GDM1 (cell line): ENCODE measurements around the gene ZNF536.
"Not testable (repeated sequence)": the region's sequence is repeated elsewhere in the genome, so short reads cannot be mapped to it uniquely, and the experiment has no call there.

Experiments
- DNase-seq: peaks from one replicate; lab custom pipeline; 2025; lab: John Stamatoyannopoulos, UW

ZNF536 gene

GRCh38 chr19:30419568-30420180, 47.5 kb downstream of the ZNF536 start:
- no peak for DNase-seq

- DNase-seq, result no peak
Measured at GRCh38 chr19:30420316-30420715, 48.1 kb downstream of the ZNF536 start.

- DNase-seq, result no peak
Measured at GRCh38 chr19:30420881-30421280, 48.7 kb downstream of the ZNF536 start.

GRCh38 chr19:30421571-30421970, 49.4 kb downstream of the ZNF536 start:
- no peak for DNase-seq

GRCh38 chr19:30423481-30423880, 51.3 kb downstream of the ZNF536 start:
- DNase-seq, result no peak

GRCh38 chr19:30425885-30426838, 54.0 kb downstream of the ZNF536 start:
- no peak for DNase-seq

- no peak for DNase-seq
Measured at GRCh38 chr19:30426864-30427263, 54.7 kb downstream of the ZNF536 start.

GRCh38 chr19:30428092-30428680, 56.0 kb downstream of the ZNF536 start:
- DNase-seq, result no peak

GRCh38 chr19:30428844-30429243, 56.7 kb downstream of the ZNF536 start:
- no peak for DNase-seq

GRCh38 chr19:30430206-30430734, 58.1 kb downstream of the ZNF536 start:
- no peak for DNase-seq

GRCh38 chr19:30431591-30431990, 59.4 kb downstream of the ZNF536 start:
- DNase-seq, result no peak

GRCh38 chr19:30434797-30435594, 62.8 kb downstream of the ZNF536 start:
- DNase-seq, result no peak

- DNase-seq, result no peak
Measured at GRCh38 chr19:30437869-30438268, 65.7 kb downstream of the ZNF536 start.

GRCh38 chr19:30439310-30439709, 67.1 kb downstream of the ZNF536 start:
- DNase-seq, result no peak

GRCh38 chr19:30441011-30441410, 68.8 kb downstream of the ZNF536 start:
- no peak for DNase-seq

GRCh38 chr19:30442674-30443073, 70.5 kb downstream of the ZNF536 start:
- no peak for DNase-seq

GRCh38 chr19:30443531-30444252, 71.5 kb downstream of the ZNF536 start:
- DNase-seq, result no peak

- DNase-seq, result no peak
Measured at GRCh38 chr19:30444253-30444671, 72.1 kb downstream of the ZNF536 start.

GRCh38 chr19:30444686-30445232, 72.6 kb downstream of the ZNF536 start:
- DNase-seq, result no peak

- no peak for DNase-seq
Measured at GRCh38 chr19:30445385-30445784, 73.2 kb downstream of the ZNF536 start.

GRCh38 chr19:30446120-30446519, 73.9 kb downstream of the ZNF536 start:
- not testable (repeated sequence) for DNase-seq
